Esophagus muscularis mucosa (tissue), 3 donors: ENCODE measurements around the gene CAV1.

Source experiments
- CTCF ChIP-seq, 3 experiments: fragments of 200-600 bp in 2 of 3; fragments of 450-650 bp in 1 of 3; sonication (generic) in 2 of 3; IDR thresholded peaks; one replicate each; pipeline ENCODE4 v1.5.1; 2017 to 2019; ENCODE audit warnings: antibody characterized with exemption in 3 of 3, mild to moderate bottlenecking in 2 of 3, moderate library complexity in 1 of 3
- EP300 ChIP-seq: sonication (generic); formaldehyde crosslinking; IDR thresholded peaks from one replicate; pipeline ENCODE4 v1.6.1; 2017; ENCODE audit warnings: antibody characterized with exemption

GRCh38 chr7:116583653-116584052 is 58.8 kb downstream of the CAV1 start:
- no peak for TF ChIP-seq EP300
- TF ChIP-seq CTCF (IDR thresholded peaks at IDR 0.05), result no peak
